HepG2 (cell line): Measurements from ENCODE around the gene COA1. TPM values are rescaled to one million over a fixed set of nuclear protein-coding genes. Genes with fewer than 3 reads are reported as not detected.

Experiments
- ATAC-seq: fragments of 200-7000 bp; cut with Tn5 transposase; 3 replicates; pipeline ENCODE4 v1.9.1; 2020; ENCODE audit warnings: mild to moderate bottlenecking, moderate library complexity
- BruUV-seq: library from RNA; stranded (reverse); fragments of 400-500 nt; replicated peaks from 2 replicates; lab custom pipeline; 2021; lab: Mats Ljungman, UMichigan
- CTCF ChIA-PET: fragments of 300-600 bp; formaldehyde crosslinking; extraction: SDS; loops from one replicate; lab custom pipeline; 2021; ENCODE audit warnings: low total read pairs, inconsistent platforms, low intra/inter-chr PET ratio; lab: Yijun Ruan, JAX
- POLR2A ChIA-PET: fragments of 350-600 bp; sonication (Branson Sonifier 250); formaldehyde crosslinking; loops from one replicate; lab custom pipeline; 2020; ENCODE audit warnings: antibody characterized with exemption, inconsistent platforms; lab: Yijun Ruan, JAX
- DNase-seq: peaks from one replicate; pipeline ENCODE4 v3.0.0-alpha.2; 2015; ENCODE audit warnings: low spot score
- FAIRE-seq: peaks from 3 replicates; lab custom pipeline; 2011; peaks lifted over from hg19 to GRCh38; lab: Jason Lieb, UNC
- H2AFZ ChIP-seq: one replicate; pipeline ENCODE4 v1.6.1; 2011; ENCODE audit warnings: low read length, inconsistent platforms
- H3K27ac ChIP-seq: fragments of 300-600 bp; 3 replicates; pipeline ENCODE4 v1.8.0; 2011; ENCODE audit warnings: mixed run types, mild to moderate bottlenecking, mixed read lengths, low read length, inconsistent platforms; ENCODE audit not compliant: insufficient read depth; ENCODE audit errors: extremely low read length
- H3K27me3 ChIP-seq, 2 experiments: fragments of 200-600 bp in 1 of 2; 2 replicates in 1 of 2; 3 replicates in 1 of 2; pipeline versions ENCODE4 v1.6.0 to v1.8.0; 2011; ENCODE audit warnings: low read length in 2 of 2, mild to moderate bottlenecking in 2 of 2, moderate library complexity in 2 of 2, inconsistent platforms in 1 of 2; ENCODE audit not compliant: insufficient read depth in 2 of 2, control insufficient read depth in 1 of 2
- H3K36me3 ChIP-seq, 2 experiments: fragments of 200-600 bp in 1 of 2; replicated peaks in 1 of 2; 2 replicates in 1 of 2; 3 replicates in 1 of 2; pipeline versions ENCODE4 v1.5.1 to v1.8.0; 2011; ENCODE audit warnings: low read length in 2 of 2, inconsistent platforms in 1 of 2; ENCODE audit not compliant: insufficient read depth in 2 of 2, control insufficient read depth in 1 of 2
- H3K4me1 ChIP-seq: 2 replicates; pipeline ENCODE4 v1.5.1; 2012; ENCODE audit warnings: low read length, inconsistent platforms; ENCODE audit not compliant: insufficient read depth
- H3K4me2 ChIP-seq: 2 replicates; pipeline ENCODE4 v1.6.0; 2011; ENCODE audit warnings: low read depth, low read length, inconsistent platforms
- H3K4me3 ChIP-seq, 3 experiments: fragments of 200-600 bp in 1 of 3; sonication (generic), shearing (Covaris generic) in 1 of 3; replicated peaks in 1 of 3; 2 replicates each; pipeline ENCODE4 v1.5.1; 2011 to 2016; ENCODE audit warnings: low read length in 3 of 3, inconsistent platforms in 2 of 3, low read depth in 2 of 3, mild to moderate bottlenecking in 2 of 3, control low read depth in 1 of 3, mixed read lengths in 1 of 3; ENCODE audit not compliant: insufficient read depth in 1 of 3
- H3K79me2 ChIP-seq: one replicate; pipeline ENCODE4 v1.6.1; 2011; ENCODE audit warnings: low read length, inconsistent platforms; ENCODE audit not compliant: insufficient read depth
- H3K9ac ChIP-seq: 2 replicates; pipeline ENCODE4 v1.6.0; 2011; ENCODE audit warnings: mild to moderate bottlenecking, low read depth, low read length, inconsistent platforms; ENCODE audit not compliant: insufficient read depth
- H3K9me3 ChIP-seq: 2 replicates; pipeline ENCODE4 v1.5.1; 2012; ENCODE audit warnings: mild to moderate bottlenecking, low read length
- H4K20me1 ChIP-seq: 2 replicates; pipeline ENCODE4 v1.6.0; 2011; ENCODE audit warnings: inconsistent platforms, mild to moderate bottlenecking, low read length, moderate library complexity; ENCODE audit not compliant: insufficient read depth
- BCLAF1 ChIP-seq: fragments of 450-650 bp; IDR thresholded peaks from 2 replicates; pipeline ENCODE4 v1.6.1; 2017; ENCODE audit warnings: mild to moderate bottlenecking
- CAMTA2 ChIP-seq: sonication (generic); formaldehyde crosslinking; IDR thresholded peaks from 2 replicates; pipeline ENCODE4 v1.4.0; 2020; ENCODE audit warnings: mild to moderate bottlenecking, missing genetic modification reagents, borderline replicate concordance
- CREB1 ChIP-seq, 2 experiments: fragments of 450-650 bp in 1 of 2; IDR thresholded peaks; 2 replicates each; pipeline ENCODE4 v1.6.1; 2016 to 2017; ENCODE audit warnings: control low read depth in 1 of 2, mild to moderate bottlenecking in 1 of 2, missing compliant biosample characterization in 1 of 2, missing genetic modification characterization in 1 of 2
- ELF3 ChIP-seq: IDR thresholded peaks from 2 replicates; pipeline ENCODE4 v1.6.1; 2016; ENCODE audit warnings: missing genetic modification reagents, missing compliant biosample characterization
- FOXA3 ChIP-seq: IDR thresholded peaks from 2 replicates; pipeline ENCODE4 v1.6.1; 2016; ENCODE audit warnings: missing genetic modification reagents, missing compliant biosample characterization
- GATAD2A ChIP-seq: IDR thresholded peaks from 2 replicates; pipeline ENCODE4 v1.6.1; 2016
- GMEB2 ChIP-seq: IDR thresholded peaks from 2 replicates; pipeline ENCODE4 v1.6.1; 2016; ENCODE audit warnings: missing biosample characterization, missing genetic modification reagents, low read depth
- HCFC1 ChIP-seq: fragments of 150-350 bp; IDR thresholded peaks from 2 replicates; pipeline ENCODE4 v1.6.1; 2014; ENCODE audit warnings: low read depth, low read length
- MBD4 ChIP-seq: IDR thresholded peaks from 2 replicates; pipeline ENCODE4 v1.6.1; 2012; ENCODE audit warnings: low read length, inconsistent platforms, borderline replicate concordance
- PBX3 ChIP-seq: sonication (generic); formaldehyde crosslinking; IDR thresholded peaks from 2 replicates; pipeline ENCODE4 v1.8.1; 2023; ENCODE audit warnings: missing genetic modification reagents, inconsistent platforms, borderline replicate concordance
- SYNCRIP ChIP-seq: fragments of 200-400 bp; formaldehyde crosslinking; IDR thresholded peaks from 2 replicates; pipeline ENCODE4 v1.6.1; 2018; ENCODE audit warnings: mild to moderate bottlenecking, low read depth, low read length; ENCODE audit not compliant: insufficient read depth
- ZNF276 ChIP-seq: sonication (generic); formaldehyde crosslinking; IDR thresholded peaks from 2 replicates; pipeline ENCODE4 v1.4.0; 2020; ENCODE audit warnings: mild to moderate bottlenecking, low read depth, missing genetic modification reagents
- ZNF441 ChIP-seq: sonication (generic); formaldehyde crosslinking; IDR thresholded peaks from 2 replicates; pipeline ENCODE4 v1.7.0; 2021; ENCODE audit warnings: missing genetic modification reagents, borderline replicate concordance
- ZNF563 ChIP-seq: sonication (generic); formaldehyde crosslinking; IDR thresholded peaks from 2 replicates; pipeline ENCODE4 v1.8.0; 2022; ENCODE audit warnings: mild to moderate bottlenecking, moderate library complexity, missing genetic modification reagents
- ZNF614 ChIP-seq: IDR thresholded peaks from 2 replicates; pipeline ENCODE4 v1.6.1; 2018; ENCODE audit warnings: missing biosample characterization, missing genetic modification reagents, inconsistent platforms, borderline replicate concordance
- ZNF674 ChIP-seq: sonication (generic); formaldehyde crosslinking; IDR thresholded peaks from 2 replicates; pipeline ENCODE4 v1.5.0; 2020; ENCODE audit warnings: low read depth, mild to moderate bottlenecking, missing genetic modification reagents
- WGBS: methylation state at CpG from one replicate; pipeline ENCODE4 v1.1.6; 2017; ENCODE audit warnings: low lambda C conversion rate; 5-methylcytosine and 5-hydroxymethylcytosine counted together
- in situ Hi-C: cut with HindIII; loops from 2 replicates; pipeline ENCODE4 v1.10.0; 2017; ENCODE audit warnings: low pct_unique_long_range_greater_than_20kb; ENCODE audit not compliant: extremely low pct_ligation_motif_present
- intact Hi-C: fragments of 100-400 bp; cut with micrococcal nuclease; formaldehyde crosslinking; loops from one replicate; pipeline ENCODE4 v1.10.0; 2022; ENCODE audit not compliant: unreplicated experiment
- polyA plus RNA-seq, 8 experiments: library from polyadenylated mRNA; depleted of rRNA in 3 of 8; stranded (reverse) in 7 of 8; unstranded in 1 of 8; fragments of >200 nt; fragmentation: Illumina TruSeq in 4 of 8; extraction: Trizol in 4 of 8; gene quantifications; 2 replicates each; pipeline versions ENCODE4 v1.2.1 to v1.2.3, GENCODE V29; 2011 to 2016; ENCODE audit warnings: low read depth in 4 of 8, missing spikeins in 1 of 8, mixed read lengths in 1 of 8; ENCODE audit not compliant: insufficient read depth in 1 of 8
- total RNA-seq, 5 experiments: library from RNA; depleted of rRNA; stranded (reverse); fragments of >200 nt; fragmentation: Illumina TruSeq; extraction: Trizol; gene quantifications; 2 replicates each; pipeline ENCODE4 v1.2.3, GENCODE V29; 2016; ENCODE audit warnings: low read depth in 1 of 5

The COA1 gene
- total and polyA plus RNA-seq, 2 of the 13 experiments (the other 11 are each of a cell fraction or from before 2014, with no cell fraction given), result 33.2 to 65.7 TPM

GRCh38 chr7:43693687-43694398, 35.5 kb downstream of the COA1 start:
- Histone ChIP-seq H3K36me3 (no peaks in the 10 kb centered on the region), H2AFZ (no peak overlapping the region), H3K79me2 (peaks cover 96% of the 10 kb centered on the region), H4K20me1 (no peaks in the 10 kb centered on the region; the same call in 1 of the 2 replicates), H3K4me1 (peaks cover 60% of the 10 kb centered on the region), H3K27me3 (no peaks in the 10 kb centered on the region), H3K4me3 (no peak overlapping the region), H3K9ac (no peak overlapping the region), H3K4me2 (peak overlapping the region; percentile 43), H3K9me3 (no peaks in the 10 kb centered on the region), H3K27ac (peak overlapping the region; percentile 26)
- POLR2A ChIA-PET, result interaction anchor here (2.7 kb wide), 1 partner anchor 111 kb away, joined by 17 read pairs; the partner anchor contains the start of gene STK17A
- no TSS peak for BruUV-seq
- DNase-seq (peak; percentile 22), ATAC-seq (peak; percentile 69), FAIRE-seq (no peak)
- CTCF ChIA-PET, result interaction anchor here (1.7 kb wide), 1 partner anchor 111 kb away, joined by 4 read pairs; the partner anchor contains the start of gene STK17A
- WGBS, result 94% methylated on average over 4 of the region's 4 CpGs
- intact Hi-C loops (loop anchor here (2.0 to 5.0 kb wide), 2 partner anchors 17 to 37 kb away; no protein-coding TSS in a partner anchor), in situ Hi-C loops (loop anchor here (10.0 kb wide), 1 partner anchor 49 kb away; no protein-coding TSS in a partner anchor)
- TF ChIP-seq ZNF563 (CRISPR knock-in tag) (no peak), CAMTA2 (no peak), BCLAF1 (no peak), PBX3 (no peak), ZNF614 (CRISPR knock-in tag) (peak; percentile 27; the same call in 1 of the 2 replicates), ELF3 (CRISPR knock-in tag) (peak; percentile 21; the same call in 1 of the 2 replicates), FOXA3 (peak; percentile 67), ZNF441 (CRISPR knock-in tag) (no peak), SYNCRIP (no peak), ZNF276 (CRISPR knock-in tag) (no peak), CREB1 (IDR thresholded peaks at IDR 0.05) (no peak), CREB1 (CRISPR knock-in tag; IDR thresholded peaks at IDR 0.05) (no peak), GMEB2 (CRISPR knock-in tag) (no peak), GATAD2A (CRISPR knock-in tag) (peak; percentile 17; the same call in 1 of the 2 replicates), ZNF674 (CRISPR knock-in tag) (no peak), HCFC1 (no peak), MBD4 (no peak)
